ENCODE measurements around the gene NDUFAF8. TPM values are rescaled to one million over a fixed set of nuclear protein-coding genes. Genes with fewer than 3 reads are reported as not detected.

The NDUFAF8 gene
- total RNA-seq: 26.5 and 27.8 TPM in 2 replicates

GRCh38 chr17:81238815-81239713 is at the start of gene NDUFAF8, which contains the start of gene TEPSIN:
Gene NDUFAF8 (plus strand): TSS chr17:81239318. CDS start chr17:81239364, 46 bp downstream.
Gene TEPSIN (minus strand): TSS chr17:81239055. CDS start chr17:81239033, 22 bp downstream.

GRCh38 chr17:81222906-81223761 is 16.0 kb upstream of the NDUFAF8 start, which contains the start of gene CEP131:
Gene CEP131 (minus strand): TSS chr17:81222965. CDS start chr17:81220056, 2,909 bp downstream.

Other genes with a start within 250 kb of the NDUFAF8 start
- 27.6 and 34.9 TPM in 2 replicates for gene CHMP6, start 247.5 kb upstream of the NDUFAF8 start, total RNA-seq
- 22.1 and 23.2 TPM in 2 replicates for gene BAIAP2, start 204.2 kb upstream of the NDUFAF8 start, total RNA-seq
- gene PVALEF, start 73.8 kb upstream of the NDUFAF8 start, total RNA-seq: not detected in 2 replicates
- gene AATK, start 73.1 kb upstream of the NDUFAF8 start, total RNA-seq: 3.1 and 5.6 TPM in 2 replicates
- gene CEP131, start 16.4 kb upstream of the NDUFAF8 start, total RNA-seq: 9.7 and 12.4 TPM in 2 replicates
- gene TEPSIN, start 263 bp upstream of the NDUFAF8 start, total RNA-seq: 20.5 and 29.4 TPM in 2 replicates
- gene SLC38A10, start 56.0 kb downstream of the NDUFAF8 start, total RNA-seq: 57.4 and 69.6 TPM in 2 replicates
- gene BAHCC1, start 156.1 kb downstream of the NDUFAF8 start, total RNA-seq: 9.7 and 23.2 TPM in 2 replicates